ENCODE measurements around the gene CCN6.

The CCN6 gene

DNA sequence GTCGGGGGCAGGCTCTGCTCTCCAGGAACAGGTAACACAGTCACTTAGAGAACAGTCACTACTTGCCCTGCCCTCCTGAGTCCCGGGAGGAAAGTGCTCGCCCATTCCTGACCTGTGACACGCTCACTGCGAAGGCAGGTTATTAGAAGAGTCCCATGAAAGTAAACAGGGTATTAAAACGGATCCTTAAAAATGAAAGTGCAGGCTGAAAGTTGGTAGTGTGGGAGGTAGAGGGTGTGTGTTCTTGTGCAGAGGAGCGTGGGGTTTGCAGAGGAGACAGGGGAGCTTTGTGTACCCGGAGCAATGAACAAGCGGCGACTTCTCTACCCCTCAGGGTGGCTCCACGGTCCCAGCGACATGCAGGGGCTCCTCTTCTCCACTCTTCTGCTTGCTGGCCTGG lies at the start of gene CCN6:
Gene CCN6, plus strand, starts transcription at position 104 of the 400 bp plus-strand sequence. Its CDS starts 254 bp downstream, at position 358.
- no peak for DNase-seq (ENCODE audit: low spot score)
- no peak within 1 kb of the TSS for H3K27ac ChIP-seq
- TF ChIP-seq CTCF (IDR thresholded peaks at IDR 0.05), result no peak
- no peak within 1 kb of the TSS for H3K4me3 ChIP-seq

- no peak for TF ChIP-seq CTCF (IDR thresholded peaks at IDR 0.05)
- peak overlapping the region in 1 of 2 donors; percentile 37 for H3K27ac ChIP-seq
- H3K4me3 ChIP-seq, result no peak overlapping the region
- DNase-seq (ENCODE audit: low spot score), result no peak
Measured at GRCh38 chr6:112004201-112005012, 49.5 kb upstream of the CCN6 start.

DNA sequence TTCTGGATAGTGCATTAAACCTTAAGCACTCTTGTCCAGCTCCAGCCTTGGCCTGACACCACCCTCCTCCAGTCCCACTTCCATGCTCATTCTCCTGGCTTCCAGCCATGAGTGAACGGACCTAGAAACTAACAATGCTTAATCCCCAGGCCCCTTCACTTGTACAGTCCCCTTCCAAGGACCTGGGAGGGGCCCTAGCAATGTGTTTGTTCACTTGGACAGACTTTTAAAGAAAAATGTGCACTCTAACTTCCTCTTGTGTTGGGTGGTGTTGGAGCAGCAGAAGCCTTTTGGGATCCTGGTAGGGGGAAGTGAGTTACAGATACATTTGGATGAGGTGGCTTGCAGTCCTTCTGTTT lies 48.9 kb upstream of the CCN6 start:
- Histone ChIP-seq H3K4me3 (no peak overlapping the region), H3K27ac (peak overlapping the region in 1 of 2 donors; percentile 56)
- no peak for DNase-seq (ENCODE audit: low spot score)
- no peak for TF ChIP-seq CTCF (IDR thresholded peaks at IDR 0.05)

DNA sequence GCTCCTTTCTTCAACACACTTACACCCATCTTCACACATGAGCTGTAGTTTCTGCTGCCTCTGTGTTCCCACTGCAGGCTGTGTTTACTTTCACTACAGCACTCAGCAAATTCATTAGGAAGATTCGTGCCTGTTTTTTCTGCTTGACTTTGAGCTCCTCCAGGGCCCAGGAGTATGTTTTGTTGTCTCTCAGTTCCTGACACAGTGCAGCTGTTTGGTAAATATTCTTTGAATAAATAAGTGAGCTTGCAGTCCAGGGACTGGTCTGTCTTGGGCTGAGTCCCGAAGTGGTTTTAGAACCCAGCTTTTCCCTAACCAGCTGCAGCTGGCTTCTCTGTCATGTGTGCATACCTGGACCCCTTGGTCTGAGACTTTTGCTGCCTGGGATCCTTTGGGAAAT lies 46.6 kb upstream of the CCN6 start:
- H3K4me3 ChIP-seq, result no peak overlapping the region
- H3K27ac ChIP-seq, result peak overlapping the region in 1 of 2 donors; percentile 29
- no peak for TF ChIP-seq CTCF (IDR thresholded peaks at IDR 0.05)
- DNase-seq (ENCODE audit: low spot score), result no peak

DNA sequence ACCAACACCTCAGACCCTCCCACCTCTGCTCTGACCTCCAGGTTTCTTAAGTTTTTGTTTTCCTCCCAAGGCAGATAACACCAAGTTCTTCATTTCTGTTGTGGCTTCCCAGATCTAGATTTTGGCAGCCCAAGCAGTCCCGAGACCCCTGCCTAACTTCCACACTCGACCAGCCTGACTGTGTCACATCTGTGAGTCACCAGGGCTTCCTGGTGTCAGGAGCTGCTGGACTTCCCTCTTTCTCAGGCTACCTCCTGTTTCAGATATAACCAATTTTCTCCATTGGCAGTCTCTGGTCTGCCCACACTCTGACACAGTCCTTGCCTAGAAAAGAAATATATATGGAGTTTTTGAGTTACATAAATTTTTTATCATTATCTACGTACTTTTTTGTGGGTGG lies 46.1 kb upstream of the CCN6 start:
- DNase-seq (ENCODE audit: low spot score), result no peak
- no peak for TF ChIP-seq CTCF (IDR thresholded peaks at IDR 0.05)
- H3K4me3 ChIP-seq, result no peak overlapping the region
- H3K27ac ChIP-seq, result peak overlapping the region in 1 of 2 donors; percentile 29

GRCh38 chr6:112008482-112008881 lies 45.4 kb upstream of the CCN6 start:
- no peak overlapping the region for H3K4me3 ChIP-seq
- no peak for TF ChIP-seq CTCF (IDR thresholded peaks at IDR 0.05)
- H3K27ac ChIP-seq, result peak overlapping the region in 1 of 2 donors; percentile 59
- no peak for DNase-seq (ENCODE audit: low spot score)

DNA sequence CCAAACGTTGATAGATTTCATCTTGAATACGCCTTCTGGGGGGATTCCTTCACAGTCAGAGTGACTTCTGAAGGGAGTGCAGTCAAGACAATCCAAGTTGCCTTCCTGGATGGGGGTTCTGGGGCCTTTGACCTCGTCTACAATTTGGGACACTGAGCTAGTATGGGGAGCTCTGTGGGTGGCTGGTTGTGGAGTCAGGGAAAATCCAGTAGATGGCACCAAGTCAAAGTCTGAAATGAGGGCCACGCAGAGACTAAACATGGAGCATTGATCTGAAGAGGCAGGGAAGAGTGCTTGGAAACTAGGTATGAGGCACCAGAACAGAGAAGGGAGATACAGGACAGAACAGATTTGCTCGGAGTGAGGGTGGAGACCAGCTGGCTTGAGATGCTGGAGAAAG lies 43.6 kb upstream of the CCN6 start:
- DNase-seq (ENCODE audit: low spot score), result no peak
- H3K27ac ChIP-seq, result no peak overlapping the region
- H3K4me3 ChIP-seq, result no peak overlapping the region
- no peak for TF ChIP-seq CTCF (IDR thresholded peaks at IDR 0.05)
